ENCODE data around the gene TNS1. TPM values are rescaled to one million over a fixed set of nuclear protein-coding genes. Genes with fewer than 3 reads are reported as not detected.
A peak's percentile ranks its signal among the peaks of the same experiment; 100 is the strongest.

Gene TNS1
- total RNA-seq, 4 donors from 2014 or later: 57.7 to 120 (median 95.7) TPM

DNA sequence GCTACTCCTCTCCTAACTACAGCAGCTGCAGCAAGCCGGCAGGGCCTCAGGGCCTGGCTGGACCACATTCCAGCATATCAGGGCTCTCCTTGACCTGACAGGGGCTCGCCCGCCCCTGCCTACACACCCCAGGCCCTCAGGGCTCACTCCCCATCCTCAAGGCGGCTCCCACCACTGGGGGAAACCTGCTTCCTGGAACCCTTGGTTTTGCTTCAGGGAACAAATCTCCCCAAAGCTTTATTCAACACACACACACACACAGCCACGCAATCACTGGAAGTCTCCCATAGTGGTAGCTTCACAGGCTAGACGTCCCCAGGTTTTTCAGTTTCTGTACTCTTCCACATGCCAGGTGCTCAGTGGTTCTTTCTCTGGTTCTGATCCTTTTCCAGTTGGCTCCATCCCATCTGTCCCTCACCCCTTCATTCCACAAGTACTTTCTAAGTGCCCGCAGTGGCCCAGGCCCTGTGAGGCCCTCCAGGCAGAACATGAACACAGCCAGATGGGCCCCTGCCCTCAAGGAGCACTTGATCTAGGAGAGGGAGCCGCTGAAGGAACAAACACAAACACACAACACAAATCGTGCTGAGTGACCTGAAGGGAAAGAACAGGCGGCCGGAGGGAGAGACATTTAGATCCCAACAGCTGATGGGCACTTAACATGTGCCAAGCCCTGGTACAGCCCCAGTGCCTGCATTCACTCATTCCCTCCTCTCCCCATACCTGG is 51.1 kb downstream of the TNS1 start:
- intact Hi-C loops (cut with DNase I; ENCODE audit: low total_unique reads): no loop called here
- no peak for DNase-seq (ENCODE audit: low spot score in 2 of 2)
- TF ChIP-seq, protein P1, sequence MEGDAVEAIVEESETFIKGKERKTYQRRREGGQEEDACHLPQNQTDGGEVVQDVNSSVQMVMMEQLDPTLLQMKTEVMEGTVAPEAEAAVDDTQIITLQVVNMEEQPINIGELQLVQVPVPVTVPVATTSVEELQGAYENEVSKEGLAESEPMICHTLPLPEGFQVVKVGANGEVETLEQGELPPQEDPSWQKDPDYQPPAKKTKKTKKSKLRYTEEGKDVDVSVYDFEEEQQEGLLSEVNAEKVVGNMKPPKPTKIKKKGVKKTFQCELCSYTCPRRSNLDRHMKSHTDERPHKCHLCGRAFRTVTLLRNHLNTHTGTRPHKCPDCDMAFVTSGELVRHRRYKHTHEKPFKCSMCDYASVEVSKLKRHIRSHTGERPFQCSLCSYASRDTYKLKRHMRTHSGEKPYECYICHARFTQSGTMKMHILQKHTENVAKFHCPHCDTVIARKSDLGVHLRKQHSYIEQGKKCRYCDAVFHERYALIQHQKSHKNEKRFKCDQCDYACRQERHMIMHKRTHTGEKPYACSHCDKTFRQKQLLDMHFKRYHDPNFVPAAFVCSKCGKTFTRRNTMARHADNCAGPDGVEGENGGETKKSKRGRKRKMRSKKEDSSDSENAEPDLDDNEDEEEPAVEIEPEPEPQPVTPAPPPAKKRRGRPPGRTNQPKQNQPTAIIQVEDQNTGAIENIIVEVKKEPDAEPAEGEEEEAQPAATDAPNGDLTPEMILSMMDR (IDR thresholded peaks at IDR 0.05): no peak
- TF ChIP-seq POLR2A (IDR thresholded peaks at IDR 0.05): no peak
- 59 to 70% methylated on average over 11 of the region's 11 CpGs for WGBS, 2 donors
- H3K4me3 ChIP-seq (ENCODE audit: low read depth, poor library complexity, severe bottlenecking): no peak overlapping the region

DNA sequence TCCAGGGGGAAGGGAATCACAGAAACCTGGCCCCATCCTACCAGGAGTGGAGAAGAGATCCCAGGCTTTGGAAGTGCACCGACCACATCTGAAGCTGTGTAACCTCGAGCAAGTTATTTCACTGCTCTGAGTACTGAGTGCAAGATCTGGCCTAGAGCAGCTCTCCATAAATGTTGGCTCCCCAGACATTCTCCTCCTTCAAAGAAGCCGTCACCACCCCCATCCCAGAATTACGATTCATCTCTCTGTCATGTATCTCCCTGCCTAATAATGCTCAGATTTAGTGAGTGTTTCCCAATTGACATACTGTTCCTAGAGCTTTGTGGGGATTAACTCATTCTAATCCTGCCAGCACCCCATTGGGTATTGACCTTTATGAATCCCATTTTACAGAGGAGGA is 51.7 kb downstream of the TNS1 start:
- intact Hi-C loops (cut with DNase I; ENCODE audit: low total_unique reads): no loop called here
- peak in 1 of 2 donors; percentile 60 for DNase-seq (ENCODE audit: low spot score in 2 of 2)
- TF ChIP-seq POLR2A (IDR thresholded peaks at IDR 0.05): no peak
- TF ChIP-seq, protein P1 (IDR thresholded peaks at IDR 0.05): no peak
- H3K4me3 ChIP-seq (ENCODE audit: low read depth, poor library complexity, severe bottlenecking): no peak overlapping the region
- WGBS, 2 donors: 37 to 52% methylated on average over 4 of the region's 4 CpGs

DNA sequence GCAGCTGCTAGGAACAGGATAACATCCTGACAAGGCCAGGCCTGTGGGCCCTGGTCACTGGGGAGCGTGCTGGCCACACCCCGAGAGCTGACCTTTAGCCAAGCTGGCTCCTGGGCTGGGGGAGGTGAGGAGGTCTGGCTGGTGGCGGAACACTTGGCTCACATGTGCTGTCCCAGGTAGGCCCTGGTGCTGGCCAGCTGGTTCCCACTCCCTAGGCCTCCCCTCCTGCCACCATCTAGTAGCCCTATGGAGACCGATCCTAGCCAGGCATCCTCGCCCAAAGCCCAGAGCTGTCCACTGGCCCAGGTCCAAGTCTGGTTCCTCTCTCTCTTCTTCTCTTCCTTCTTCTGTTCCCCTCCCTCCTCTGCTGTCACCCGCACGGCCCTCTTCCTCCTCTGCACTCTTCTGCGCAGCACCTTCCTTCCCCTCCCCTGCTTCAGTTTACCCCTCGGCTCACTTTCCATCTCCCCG is 52.4 kb downstream of the TNS1 start:
- no peak overlapping the region for H3K4me3 ChIP-seq (ENCODE audit: low read depth, poor library complexity, severe bottlenecking)
- 65 to 76% methylated on average over 10 of the region's 10 CpGs for WGBS, 2 donors
- TF ChIP-seq, protein P1 (IDR thresholded peaks at IDR 0.05): no peak
- no peak for TF ChIP-seq POLR2A (IDR thresholded peaks at IDR 0.05)
- peak in 1 of 2 donors; percentile 85 for DNase-seq (ENCODE audit: low spot score in 2 of 2)
- intact Hi-C loops (cut with DNase I; ENCODE audit: low total_unique reads): no loop called here

DNA sequence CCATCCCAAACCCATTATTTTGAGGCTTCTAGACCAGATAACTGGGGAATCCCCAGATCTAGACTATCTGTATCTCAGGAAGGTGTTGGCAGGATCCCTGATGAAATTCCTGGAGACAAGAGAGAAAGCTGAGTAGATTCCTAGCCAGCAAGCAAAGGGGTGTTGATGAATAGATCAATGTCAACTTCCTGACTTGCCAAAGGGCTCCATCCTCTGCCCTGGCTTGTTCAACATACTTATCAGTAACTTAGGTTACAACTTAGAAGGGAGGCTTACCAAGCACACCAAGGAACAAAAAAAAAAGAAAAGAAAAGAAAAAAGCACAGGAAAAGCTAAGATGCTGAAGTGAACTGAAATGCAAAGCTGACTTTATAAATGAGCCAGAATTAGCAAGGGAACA is 53.3 kb downstream of the TNS1 start:
- no peak for DNase-seq (ENCODE audit: low spot score in 2 of 2)
- TF ChIP-seq, protein P1 (IDR thresholded peaks at IDR 0.05): no peak
- TF ChIP-seq POLR2A (IDR thresholded peaks at IDR 0.05): no peak
- intact Hi-C loops (cut with DNase I; ENCODE audit: low total_unique reads): no loop called here
- no peak overlapping the region for H3K4me3 ChIP-seq (ENCODE audit: low read depth, poor library complexity, severe bottlenecking)

DNA sequence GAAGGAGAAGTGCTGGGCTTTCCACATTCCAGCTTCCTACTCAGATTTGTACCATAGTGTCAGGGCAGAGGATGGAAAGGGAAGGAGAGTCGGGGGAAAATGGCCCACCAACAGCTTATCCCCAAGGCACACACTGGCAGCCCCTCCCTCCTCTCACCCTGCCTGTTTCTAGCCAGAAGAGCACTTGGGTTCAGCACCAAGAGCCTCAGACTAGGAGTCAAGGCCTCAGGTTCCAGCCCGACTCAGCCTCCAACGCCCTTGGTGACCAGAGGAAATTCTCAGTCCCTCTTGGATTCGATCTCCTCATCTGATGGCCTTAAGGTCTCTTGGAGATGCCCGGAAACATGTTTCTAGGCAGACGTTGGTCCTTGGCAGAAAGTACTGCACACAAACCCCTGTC is 53.9 kb downstream of the TNS1 start:
- peak in 1 of 2 donors; percentile 72 for DNase-seq (ENCODE audit: low spot score in 2 of 2)
- TF ChIP-seq, protein P1 (IDR thresholded peaks at IDR 0.05): no peak
- no peak for TF ChIP-seq POLR2A (IDR thresholded peaks at IDR 0.05)
- 59 to 71% methylated on average over 6 of the region's 6 CpGs for WGBS, 2 donors
- intact Hi-C loops (cut with DNase I; ENCODE audit: low total_unique reads): no loop called here
- H3K4me3 ChIP-seq (ENCODE audit: low read depth, poor library complexity, severe bottlenecking): no peak overlapping the region

Measured in lower leg skin (tissue), 4 donors.